ENCODE measurements around the gene ZDHHC24.

Gene ZDHHC24

DNA sequence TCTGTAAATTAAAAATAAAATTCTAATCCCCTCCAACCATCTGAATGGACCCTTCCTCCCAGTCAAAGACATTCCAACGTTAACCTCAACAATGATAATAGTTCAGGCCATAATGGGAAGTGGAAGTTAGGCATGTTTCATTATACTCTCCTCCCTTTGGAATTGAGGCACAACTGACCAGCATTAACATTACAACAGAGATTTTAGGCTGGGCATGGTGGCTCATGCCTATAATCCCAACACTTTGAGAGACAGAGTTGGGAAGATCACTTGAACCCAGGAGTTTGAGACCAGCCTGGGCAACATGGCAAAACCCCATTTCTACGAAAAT, 25.0 kb upstream of the ZDHHC24 start:
- TF ChIP-seq, protein P1, sequence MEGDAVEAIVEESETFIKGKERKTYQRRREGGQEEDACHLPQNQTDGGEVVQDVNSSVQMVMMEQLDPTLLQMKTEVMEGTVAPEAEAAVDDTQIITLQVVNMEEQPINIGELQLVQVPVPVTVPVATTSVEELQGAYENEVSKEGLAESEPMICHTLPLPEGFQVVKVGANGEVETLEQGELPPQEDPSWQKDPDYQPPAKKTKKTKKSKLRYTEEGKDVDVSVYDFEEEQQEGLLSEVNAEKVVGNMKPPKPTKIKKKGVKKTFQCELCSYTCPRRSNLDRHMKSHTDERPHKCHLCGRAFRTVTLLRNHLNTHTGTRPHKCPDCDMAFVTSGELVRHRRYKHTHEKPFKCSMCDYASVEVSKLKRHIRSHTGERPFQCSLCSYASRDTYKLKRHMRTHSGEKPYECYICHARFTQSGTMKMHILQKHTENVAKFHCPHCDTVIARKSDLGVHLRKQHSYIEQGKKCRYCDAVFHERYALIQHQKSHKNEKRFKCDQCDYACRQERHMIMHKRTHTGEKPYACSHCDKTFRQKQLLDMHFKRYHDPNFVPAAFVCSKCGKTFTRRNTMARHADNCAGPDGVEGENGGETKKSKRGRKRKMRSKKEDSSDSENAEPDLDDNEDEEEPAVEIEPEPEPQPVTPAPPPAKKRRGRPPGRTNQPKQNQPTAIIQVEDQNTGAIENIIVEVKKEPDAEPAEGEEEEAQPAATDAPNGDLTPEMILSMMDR (IDR thresholded peaks at IDR 0.05; ENCODE audit: low read length, missing control alignments): no peak
- H3K4me3 ChIP-seq (replicated peaks; ENCODE audit: low read depth, low read length): no peak overlapping the region
- DNase-seq (ENCODE audit: low read depth): no peak

DNA sequence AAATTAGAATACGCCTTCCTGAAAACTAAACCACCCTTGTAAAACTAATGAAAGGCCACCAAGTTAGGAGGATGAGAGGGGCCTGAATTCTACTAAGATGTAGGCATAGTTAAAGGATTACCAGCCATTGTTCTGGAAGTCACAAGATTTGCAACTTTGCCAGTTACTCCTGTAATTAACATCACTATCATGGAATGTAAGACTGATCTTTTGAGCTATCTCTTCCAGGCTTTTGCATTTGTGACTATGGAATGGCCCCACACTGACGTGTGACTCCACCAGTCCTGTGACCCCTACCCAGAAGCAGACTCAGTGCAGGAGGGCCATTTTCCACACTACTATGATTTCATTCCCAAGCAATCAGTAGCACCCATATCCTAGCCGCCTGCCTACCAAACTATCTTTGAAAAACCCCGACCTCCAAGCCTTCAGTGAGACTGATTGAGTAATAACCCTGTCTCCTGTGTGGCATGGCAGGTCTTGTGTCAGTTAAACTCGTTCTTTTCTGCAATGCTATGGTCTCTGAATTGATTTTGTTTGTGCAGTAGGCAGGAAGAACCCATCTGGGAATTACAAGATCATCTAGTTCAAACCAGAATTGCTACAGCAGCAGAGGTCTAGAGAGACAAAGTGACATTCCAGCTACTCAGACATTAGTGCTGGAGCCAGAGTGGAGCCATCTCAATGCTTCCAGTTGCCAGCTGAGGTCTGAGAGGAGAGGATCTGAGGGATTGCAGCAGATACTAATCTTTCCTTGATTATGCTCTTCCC, 24.4 kb upstream of the ZDHHC24 start:
- TF ChIP-seq, protein P1 (IDR thresholded peaks at IDR 0.05; ENCODE audit: low read length, missing control alignments): no peak

DNA sequence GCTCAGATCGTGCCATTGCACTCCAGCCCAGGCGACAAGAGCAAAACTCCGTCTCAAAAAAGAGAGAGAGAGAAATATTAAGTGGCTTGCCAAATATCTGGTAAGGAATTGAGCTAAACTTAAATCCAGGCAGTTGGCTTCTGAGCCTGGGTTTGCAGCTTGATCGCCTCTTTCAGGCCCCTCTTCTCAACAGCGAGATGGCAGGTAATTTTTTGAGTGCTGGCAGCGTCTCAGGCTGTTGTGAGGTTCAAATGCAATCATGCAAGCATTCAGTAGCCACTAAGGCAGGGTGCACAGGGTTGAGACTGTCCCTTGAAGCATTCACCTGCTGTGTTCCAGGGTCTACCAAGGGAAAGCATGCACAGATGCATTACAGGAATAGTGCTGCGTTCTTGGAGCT, 23.2 kb upstream of the ZDHHC24 start:
- DNase-seq (ENCODE audit: low read depth): no peak
- no peak overlapping the region for H3K4me3 ChIP-seq (replicated peaks; ENCODE audit: low read depth, low read length)
- TF ChIP-seq, protein P1 (IDR thresholded peaks at IDR 0.05; ENCODE audit: low read length, missing control alignments): no peak

More for the DNA sequence above, 24.4 kb upstream of the ZDHHC24 start:
- H3K4me3 ChIP-seq (replicated peaks; ENCODE audit: low read depth, low read length): no peak overlapping the region
- DNase-seq (ENCODE audit: low read depth): no peak

DNA sequence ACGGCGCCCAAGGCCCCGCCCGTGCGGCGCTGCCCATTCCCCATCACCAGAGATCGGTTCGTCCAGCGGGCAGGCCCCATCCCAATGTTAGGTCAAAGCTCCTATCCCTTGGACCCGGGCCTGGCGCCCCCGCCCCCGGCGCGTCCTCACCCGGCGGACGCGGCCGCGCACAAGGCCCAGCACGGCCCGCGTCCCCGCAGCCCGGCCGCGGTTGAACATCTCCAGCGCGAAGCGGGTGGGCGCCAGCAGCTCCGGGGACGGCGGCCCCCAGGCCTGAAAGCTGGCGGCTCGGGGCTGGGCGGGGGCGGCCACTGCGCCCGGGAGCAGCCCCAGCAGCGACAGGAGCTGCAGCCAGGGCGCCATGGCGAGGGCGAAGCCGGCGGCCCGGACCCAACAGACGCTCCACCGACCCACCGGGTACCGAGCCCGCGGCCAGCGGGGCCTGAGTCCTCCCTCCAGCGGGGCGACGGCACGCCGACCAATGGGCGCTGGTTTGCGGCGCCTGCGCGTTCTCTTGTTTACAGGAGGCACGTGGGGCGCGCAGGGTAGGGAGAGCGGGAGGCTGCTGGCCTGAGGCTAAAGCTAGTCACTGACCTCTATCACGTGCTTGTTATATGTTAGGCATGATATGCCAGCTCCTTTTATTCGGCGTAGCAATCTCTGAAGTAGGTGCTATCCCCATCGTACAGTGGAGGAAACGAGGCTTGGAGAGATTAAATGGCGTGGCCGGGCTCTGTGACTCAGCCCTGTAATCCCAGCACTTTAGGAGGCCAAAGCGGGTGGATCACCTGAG, 22.5 kb upstream of the ZDHHC24 start, which contains the start of gene CTSF:
TSS of gene CTSF (minus strand) at position 483 of the 793 bp plus-strand sequence. CDS start at position 363, 120 bp downstream.
- peak within 1 kb of the TSS; percentile 45 for H3K4me3 ChIP-seq (replicated peaks; ENCODE audit: low read depth, low read length)
- peak; percentile 75 for DNase-seq (ENCODE audit: low read depth)
- TF ChIP-seq, protein P1 (IDR thresholded peaks at IDR 0.05; ENCODE audit: low read length, missing control alignments): no peak

DNA sequence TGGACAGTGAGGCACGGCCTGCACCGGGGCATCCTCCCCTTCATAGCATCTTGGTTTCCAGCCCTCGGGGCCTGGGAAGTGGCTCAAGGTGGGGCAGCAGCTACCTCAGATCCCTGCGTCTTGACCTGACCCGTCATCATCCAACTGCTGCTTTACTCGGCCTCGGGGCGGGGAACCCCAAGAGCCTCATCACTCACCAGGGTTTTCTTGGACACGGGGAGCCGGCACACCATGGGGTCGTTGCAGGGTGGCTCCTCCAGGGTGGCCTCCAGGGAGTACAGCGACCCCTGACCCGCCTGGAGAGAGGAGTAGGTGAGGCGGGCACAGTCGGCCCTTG, 21.9 kb upstream of the ZDHHC24 start:
- TF ChIP-seq, protein P1 (IDR thresholded peaks at IDR 0.05; ENCODE audit: low read length, missing control alignments): no peak
- H3K4me3 ChIP-seq (replicated peaks; ENCODE audit: low read depth, low read length): peak overlapping the region; percentile 45

DNA sequence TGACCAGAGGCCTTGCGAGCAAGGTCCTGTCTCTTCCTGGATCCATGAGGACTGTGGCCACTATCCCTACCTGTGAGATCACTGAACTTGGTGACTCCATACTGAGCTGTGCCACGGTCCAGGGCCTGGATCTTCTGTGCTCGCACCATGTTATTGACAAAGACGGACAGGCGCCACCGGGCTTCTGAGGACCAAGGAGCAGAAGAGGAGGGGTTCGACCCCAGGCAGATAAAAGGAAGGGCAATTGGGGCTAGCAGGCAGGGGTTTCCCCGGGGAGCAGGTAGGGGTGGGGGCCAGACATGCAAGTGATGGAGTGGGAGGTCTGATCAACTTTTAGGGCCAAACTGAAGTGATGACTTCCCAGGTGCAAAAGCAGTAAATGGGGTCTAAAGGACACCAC, 20.4 kb upstream of the ZDHHC24 start:
- TF ChIP-seq, protein P1 (IDR thresholded peaks at IDR 0.05; ENCODE audit: low read length, missing control alignments): no peak
- H3K4me3 ChIP-seq (replicated peaks; ENCODE audit: low read depth, low read length): no peak overlapping the region
- no peak for DNase-seq (ENCODE audit: low read depth)

More for the DNA sequence above, 21.9 kb upstream of the ZDHHC24 start:
- no peak for DNase-seq (ENCODE audit: low read depth)

Data from fibroblast of pulmonary artery (primary cell).